Erythroblast (primary cell): ENCODE measurements around the gene XPR1.
"Not testable (repeated sequence)": the region's sequence is repeated elsewhere in the genome, so short reads cannot be mapped to it uniquely, and the experiment has no call there.

ENCODE experiments used
- DNase-seq, 2 experiments: peaks; one replicate each; lab custom pipeline; 2025; lab: John Stamatoyannopoulos, UW
- GATA1 ChIP-seq: IDR thresholded peaks from 2 replicates; pipeline ENCODE4 v1.6.1; 2011; ENCODE audit warnings: low read depth, mild to moderate bottlenecking, control low read depth, low read length, moderate library complexity
- POLR2A ChIP-seq: IDR thresholded peaks from 2 replicates; pipeline ENCODE4 v1.6.1; 2011; ENCODE audit warnings: mild to moderate bottlenecking, low read length

Gene XPR1

GRCh38 chr1:180848191-180848590 is 216.4 kb downstream of the XPR1 start:
- DNase-seq, result no peak
- TF ChIP-seq POLR2A (no peak), GATA1 (no peak)

DNA sequence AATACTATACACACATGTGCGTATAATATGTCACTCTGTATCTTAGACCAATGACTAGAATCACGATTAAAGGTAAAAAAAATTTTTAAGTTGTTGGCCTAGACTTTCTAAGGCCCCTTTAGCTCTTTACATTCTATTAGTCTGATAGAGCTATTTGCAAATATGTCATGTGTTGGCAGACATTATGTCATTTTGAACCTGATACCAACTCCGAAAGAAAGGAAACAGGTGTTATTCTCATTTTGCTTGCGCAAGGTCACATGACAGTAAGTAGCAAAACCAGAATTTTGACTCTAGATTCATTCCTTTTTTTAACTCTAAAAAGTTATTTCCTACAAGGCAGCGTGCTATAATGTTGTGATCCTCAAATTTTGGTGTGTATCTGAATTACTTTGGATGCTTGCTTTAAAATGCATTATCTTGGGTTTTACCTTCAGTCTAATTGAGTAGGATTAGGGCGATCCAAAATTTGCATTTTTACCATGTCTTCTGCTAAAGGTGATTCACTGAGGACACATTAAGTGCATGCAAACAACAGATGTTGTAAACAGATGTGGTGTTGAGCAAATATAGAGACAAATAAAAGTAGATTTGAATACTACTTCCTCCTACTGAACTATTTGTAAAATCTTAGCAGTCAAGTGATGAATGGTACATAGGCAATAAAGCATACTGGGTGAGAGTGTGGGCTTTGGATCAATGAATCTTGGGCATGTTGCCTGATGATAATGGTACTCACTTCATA is 217.4 kb downstream of the XPR1 start:
- no peak for TF ChIP-seq POLR2A
- no peak for TF ChIP-seq GATA1
- no peak for DNase-seq

DNA sequence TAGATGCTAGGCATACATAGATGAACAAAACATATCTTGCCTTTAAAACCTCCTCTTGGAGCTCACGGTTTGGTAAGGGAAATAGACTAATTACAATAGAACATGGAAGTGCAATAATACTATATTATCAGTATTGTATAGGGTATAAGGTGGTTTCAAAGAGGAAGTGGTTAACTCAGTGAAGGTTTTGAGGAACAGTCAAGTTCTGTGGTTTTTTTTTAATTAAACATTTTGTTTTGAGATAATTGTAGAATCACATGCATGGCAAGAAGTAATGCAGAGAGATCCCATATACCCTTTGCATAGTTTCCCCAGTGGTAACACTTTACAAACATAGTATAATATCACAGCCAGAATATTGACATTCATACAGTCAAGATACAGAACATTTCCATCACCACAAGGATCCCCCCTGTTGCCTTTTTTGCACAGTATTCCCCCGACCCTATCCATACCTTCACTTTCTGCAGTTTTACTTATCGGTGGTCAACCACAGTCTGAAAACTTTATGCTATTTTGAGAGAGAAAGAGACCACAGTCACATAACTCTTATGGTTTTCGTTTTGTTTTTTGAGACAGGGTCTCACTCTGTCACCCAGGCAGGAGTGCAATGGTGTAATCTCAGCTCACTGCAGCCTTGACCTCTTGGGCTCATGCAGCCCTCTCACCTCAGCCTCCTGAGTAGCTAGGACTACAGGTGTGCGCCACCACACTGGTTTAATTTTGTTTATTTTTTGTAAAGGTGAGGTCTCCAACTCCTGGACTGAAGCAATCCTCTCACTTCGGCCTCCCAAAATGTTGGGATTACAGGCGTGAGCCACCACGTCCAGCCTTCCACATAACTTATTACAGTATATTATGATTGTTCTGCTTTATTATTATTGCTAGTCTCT is 220.4 kb downstream of the XPR1 start:
- TF ChIP-seq POLR2A (no peak), GATA1 (no peak)
- no peak for DNase-seq

GRCh38 chr1:180854001-180854400 is 222.2 kb downstream of the XPR1 start:
- TF ChIP-seq POLR2A (no peak), GATA1 (no peak)
- DNase-seq, result no peak

- TF ChIP-seq POLR2A (no peak), GATA1 (no peak)
- peak; percentile 8 to 36 for DNase-seq
These were observed 222.6 kb downstream of the XPR1 start for GRCh38 chr1:180854456-180854855.

- DNase-seq, result not testable (repeated sequence)
These were observed 226.3 kb downstream of the XPR1 start for GRCh38 chr1:180857947-180858725.

- DNase-seq, result no peak
- TF ChIP-seq POLR2A (no peak), GATA1 (no peak)
These were observed 227.5 kb downstream of the XPR1 start for GRCh38 chr1:180859306-180859705.

DNA sequence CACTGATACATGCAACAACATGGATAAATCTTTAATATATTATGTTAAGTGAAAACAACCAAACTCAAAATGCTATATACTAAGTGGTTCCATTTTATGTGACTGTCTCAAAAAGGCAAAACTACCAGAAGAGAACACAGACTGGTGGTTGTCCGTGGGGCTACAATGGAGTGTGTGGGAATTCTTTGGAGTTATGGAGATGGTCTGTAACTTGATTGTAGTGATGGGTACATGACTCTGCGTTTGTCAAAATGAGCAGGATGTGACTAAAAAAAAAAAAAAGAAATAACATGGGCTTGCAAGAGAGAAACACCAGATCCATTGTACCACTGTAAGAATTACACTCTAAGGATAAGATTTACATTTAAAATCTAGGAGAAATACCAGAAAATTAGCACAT is 228.7 kb downstream of the XPR1 start:
- DNase-seq, result no peak
- TF ChIP-seq POLR2A (no peak), GATA1 (no peak)

DNA sequence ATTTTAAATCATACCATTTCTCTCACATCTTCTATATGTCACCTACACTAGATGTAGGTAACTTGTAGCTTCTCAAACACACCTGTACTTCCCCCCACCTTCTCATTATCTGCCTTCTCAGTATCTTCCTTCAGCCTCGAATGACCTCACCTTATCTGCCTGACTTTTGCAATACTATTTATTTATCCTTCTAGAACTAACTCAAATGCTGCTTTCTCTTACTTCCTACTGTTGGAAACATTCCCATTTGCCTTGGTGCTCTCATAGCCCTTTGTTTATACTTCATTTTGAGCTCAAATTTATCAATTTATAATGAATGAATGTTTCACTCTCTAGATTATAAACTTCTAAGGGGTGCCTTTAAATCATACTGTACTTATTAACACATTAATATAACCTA is 230.5 kb downstream of the XPR1 start:
- DNase-seq, result no peak
- no peak for TF ChIP-seq GATA1
- TF ChIP-seq POLR2A, result no peak

GRCh38 chr1:180863158-180863775 is 231.4 kb downstream of the XPR1 start:
- peak; percentile 41 to 77 for DNase-seq
- TF ChIP-seq POLR2A (no peak), GATA1 (no peak)

- TF ChIP-seq POLR2A (no peak), GATA1 (no peak)
These were observed 250.1 kb downstream of the XPR1 start for GRCh38 chr1:180881806-180882509.

GRCh38 chr1:180884588-180885300 is 252.9 kb downstream of the XPR1 start:
- DNase-seq, result no peak
- no peak for TF ChIP-seq GATA1
- TF ChIP-seq POLR2A, result no peak

More at GRCh38 chr1:180881806-180882509, 250.1 kb downstream of the XPR1 start:
- peak; percentile 72 to 74 for DNase-seq
